Embryonic facial prominence (tissue), 1 donor: ENCODE results near the gene SOX6.
"Not testable (repeated sequence)": the region's sequence is repeated elsewhere in the genome, so short reads cannot be mapped to it uniquely, and the experiment has no call there.

Experiments
- DNase-seq: peaks from one replicate; pipeline ENCODE4 v3.0.0-alpha.2; 2016; ENCODE audit errors: extremely low spot score

SOX6 gene

GRCh38 chr11:15932417-15932816 is 423.9 kb downstream of the SOX6 start:
- DNase-seq = no peak

DNA sequence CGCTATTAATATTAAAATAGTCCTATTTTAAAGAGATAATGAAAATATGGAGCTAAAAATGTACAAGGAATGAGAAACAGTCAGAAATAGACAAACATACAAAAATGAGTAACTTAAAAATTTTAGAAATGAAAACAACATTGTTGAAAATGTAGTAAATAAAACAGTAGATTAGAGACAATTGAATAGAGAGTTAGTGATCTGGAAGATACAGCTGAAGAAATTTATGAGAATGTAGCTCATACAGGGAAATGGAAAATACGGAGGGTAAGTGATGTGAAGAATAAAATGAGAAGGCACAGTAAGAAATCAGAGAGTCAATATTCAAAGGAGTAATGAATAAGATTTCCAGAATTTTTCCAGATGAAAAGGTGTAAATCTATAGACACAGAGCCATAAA is 424.8 kb downstream of the SOX6 start:
- DNase-seq = no peak

GRCh38 chr11:15930442-15931025 is 425.8 kb downstream of the SOX6 start:
- no peak for DNase-seq

- DNase-seq = no peak
Measured at GRCh38 chr11:15929371-15929901, 426.9 kb downstream of the SOX6 start.

- DNase-seq = no peak
Measured at GRCh38 chr11:15927864-15928217, 428.5 kb downstream of the SOX6 start.

DNA sequence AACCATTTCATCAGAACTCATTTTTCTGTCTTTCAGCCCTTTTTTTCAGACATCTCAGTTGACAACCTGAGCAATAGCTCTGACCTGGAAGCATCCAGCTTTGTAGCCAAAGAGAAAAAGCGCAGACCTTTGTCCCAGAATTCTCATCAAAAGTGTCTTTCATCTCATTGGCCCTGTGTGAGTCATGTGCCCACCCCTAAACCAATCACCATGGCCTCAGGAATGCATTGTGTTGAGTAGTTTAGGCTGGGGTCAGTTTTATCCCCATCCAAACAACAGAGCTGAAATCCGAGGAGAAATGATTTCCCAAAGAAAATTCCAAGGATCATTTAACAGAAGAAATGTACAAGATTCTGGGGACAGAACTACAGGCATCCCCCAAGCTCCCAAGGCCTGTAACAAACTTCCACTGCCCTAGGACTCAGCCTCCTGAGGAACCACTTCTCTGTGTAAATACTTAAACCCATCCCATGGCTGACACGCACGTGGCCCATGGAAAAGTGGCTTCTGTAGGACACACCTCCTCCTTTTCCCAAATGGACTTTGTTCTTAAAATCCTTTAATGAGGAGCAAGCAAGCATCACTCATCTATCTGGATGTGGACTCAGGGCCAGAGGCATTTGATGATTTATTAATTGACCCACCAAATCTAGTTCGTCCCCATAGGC is 429.0 kb downstream of the SOX6 start:
- DNase-seq = no peak

DNA sequence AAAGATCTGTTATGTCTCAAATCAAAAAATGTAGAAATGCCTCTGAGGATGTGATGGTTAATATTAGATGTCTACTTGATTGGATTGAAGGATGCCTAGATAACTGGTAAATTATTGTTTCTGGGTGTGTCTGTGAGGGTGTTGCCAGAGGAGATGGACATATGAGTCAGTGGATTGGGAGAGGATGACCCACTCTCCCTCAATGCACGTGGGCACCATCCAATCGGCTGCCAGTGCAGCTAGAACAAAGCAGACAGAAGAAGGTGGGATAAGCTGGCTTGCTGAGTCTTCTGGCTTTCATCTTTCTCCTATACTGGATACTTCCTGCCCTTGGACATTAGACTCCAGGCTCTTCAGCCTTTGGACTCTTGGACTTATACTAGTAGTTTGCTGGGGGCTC is 430.3 kb downstream of the SOX6 start:
- no peak for DNase-seq

DNA sequence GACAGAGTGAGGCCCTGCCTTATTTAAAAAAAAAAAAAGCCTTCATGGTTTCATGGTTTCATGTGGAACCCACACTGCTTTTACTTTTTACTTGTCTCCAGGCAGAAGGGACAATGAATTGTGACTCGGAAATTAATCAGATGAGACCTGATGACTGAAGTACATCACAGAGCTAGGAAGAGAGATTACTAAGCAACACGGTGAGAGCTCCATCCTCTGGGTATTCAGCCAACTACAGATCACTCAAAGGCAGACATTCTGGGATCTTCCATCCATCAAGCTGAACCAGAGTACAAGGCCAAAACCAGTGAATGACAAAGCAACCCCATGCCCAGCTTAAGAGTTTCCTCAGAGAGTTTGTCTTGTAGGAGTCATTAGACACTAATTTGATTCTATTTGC is 433.2 kb downstream of the SOX6 start:
- no peak for DNase-seq

- DNase-seq = not testable (repeated sequence)
Measured at GRCh38 chr11:15922745-15923144, 433.6 kb downstream of the SOX6 start.

- no peak for DNase-seq
Measured at GRCh38 chr11:15920856-15921629, 435.3 kb downstream of the SOX6 start.

- no peak for DNase-seq
Measured at GRCh38 chr11:15918674-15919073, 437.7 kb downstream of the SOX6 start.

- DNase-seq = no peak
Measured at GRCh38 chr11:15918212-15918611, 438.1 kb downstream of the SOX6 start.
